Measurements from ENCODE around the gene ETS2. TPM values are rescaled to one million over a fixed set of nuclear protein-coding genes. Genes with fewer than 3 reads are reported as not detected.

The ETS2 gene
- total and polyA plus RNA-seq, 2 of the 8 experiments (the other 6 are each of a cell fraction or from before 2014, with no cell fraction given) = 11.0 to 45.1 TPM

GRCh38 chr21:38773099-38774061 lies 32.3 kb upstream of the ETS2 start (continued):
- TF ChIP-seq CTBP2 (IDR thresholded peaks at IDR 0.05; ENCODE audit: borderline replicate concordance, insufficient read depth, insufficient read length, low read length) (no peak), TAF7 (optimal IDR thresholded peaks at IDR 0.05; ENCODE audit: borderline replicate concordance, low read depth, low read length) (no peak)
